DOHH2 (cell line): ENCODE data around the gene PRPF31.

ENCODE experiments used
- H3F3A ChIP-seq: fragments of 200-600 bp; sonication (generic), shearing (Covaris generic); 2 replicates; pipeline ENCODE4 v1.6.0; 2016; ENCODE audit warnings: antibody characterized with exemption, mild to moderate bottlenecking; ENCODE audit not compliant: control insufficient read depth, insufficient read depth
- H3K27ac ChIP-seq: fragments of 200-600 bp; sonication (generic); 2 replicates; pipeline ENCODE4 v1.5.1; 2014; ENCODE audit warnings: low read depth, mild to moderate bottlenecking, low read length, moderate library complexity
- H3K27me3 ChIP-seq: fragments of 200-600 bp; sonication (generic); 2 replicates; pipeline ENCODE4 v1.6.1; 2014; ENCODE audit warnings: mild to moderate bottlenecking, low read length, mixed read lengths; ENCODE audit not compliant: control insufficient read depth
- H3K36me3 ChIP-seq: fragments of 200-600 bp; sonication (generic); 2 replicates; pipeline ENCODE4 v1.6.1; 2014; ENCODE audit warnings: mild to moderate bottlenecking, low read length, moderate library complexity, mixed read lengths; ENCODE audit not compliant: control insufficient read depth
- H3K4me1 ChIP-seq: fragments of 200-600 bp; sonication (generic); 2 replicates; pipeline ENCODE4 v1.6.1; 2014; ENCODE audit warnings: mild to moderate bottlenecking, low read length, mixed read lengths; ENCODE audit not compliant: control insufficient read depth
- H3K4me2 ChIP-seq: fragments of 200-600 bp; sonication (generic); 2 replicates; pipeline ENCODE4 v1.6.0; 2014; ENCODE audit warnings: mild to moderate bottlenecking, low read length, moderate library complexity
- H3K4me3 ChIP-seq: fragments of 200-600 bp; sonication (generic); 2 replicates; pipeline ENCODE4 v1.5.1; 2014; ENCODE audit warnings: mild to moderate bottlenecking, low read length, mixed read lengths
- H3K79me2 ChIP-seq: fragments of 200-600 bp; sonication (generic); 2 replicates; pipeline ENCODE4 v1.6.1; 2014; ENCODE audit warnings: mild to moderate bottlenecking, low read length, mixed read lengths; ENCODE audit not compliant: control insufficient read depth
- H3K9me2 ChIP-seq: fragments of 200-600 bp; sonication (generic); replicated peaks from 2 replicates; pipeline ENCODE4 v1.6.1; 2014; ENCODE audit warnings: mild to moderate bottlenecking, low read length, mixed read lengths; ENCODE audit not compliant: control insufficient read depth
- H3K9me3 ChIP-seq: fragments of 200-600 bp; sonication (generic); 2 replicates; pipeline ENCODE4 v1.6.1; 2014; ENCODE audit warnings: antibody characterized with exemption, low read length, mixed read lengths; ENCODE audit not compliant: control insufficient read depth, insufficient read depth
- H4K20me1 ChIP-seq: fragments of 200-600 bp; sonication (generic); 2 replicates; pipeline ENCODE4 v1.6.0; 2014; ENCODE audit warnings: low read depth, mild to moderate bottlenecking, antibody characterized with exemption, low read length, moderate library complexity; ENCODE audit not compliant: control insufficient read depth, insufficient read depth
- EZH2phosphoT487 ChIP-seq: fragments of 200-600 bp; sonication (generic); IDR thresholded peaks from 2 replicates; pipeline ENCODE4 v1.6.1; 2017; ENCODE audit warnings: borderline replicate concordance, mild to moderate bottlenecking, antibody characterized with exemption, low read length, moderate library complexity, mixed read lengths
- TF ChIP-seq, protein P1 (sequence below): fragments of 200-600 bp; sonication (generic); IDR thresholded peaks from one replicate; pipeline ENCODE4 v1.5.1; 2014; ENCODE audit warnings: antibody characterized with exemption, mild to moderate bottlenecking, low read depth, low read length; ENCODE audit not compliant: poor library complexity, severe bottlenecking

PRPF31 gene

GRCh38 chr19:54159352-54160181, 44.0 kb downstream of the PRPF31 start, which contains the start of gene LENG1:
TSS of gene LENG1 (minus strand) at chr19:54159721. CDS start at chr19:54159695, 26 bp downstream.
- H3K9me2 ChIP-seq = no peaks in the 10 kb centered on the region
- H4K20me1 ChIP-seq = peaks cover 5% of the 10 kb centered on the region
- peaks cover 34% of the 10 kb centered on the region for H3K4me1 ChIP-seq
- H3K9me3 ChIP-seq = no peaks in the 10 kb centered on the region
- TF ChIP-seq, protein P1, sequence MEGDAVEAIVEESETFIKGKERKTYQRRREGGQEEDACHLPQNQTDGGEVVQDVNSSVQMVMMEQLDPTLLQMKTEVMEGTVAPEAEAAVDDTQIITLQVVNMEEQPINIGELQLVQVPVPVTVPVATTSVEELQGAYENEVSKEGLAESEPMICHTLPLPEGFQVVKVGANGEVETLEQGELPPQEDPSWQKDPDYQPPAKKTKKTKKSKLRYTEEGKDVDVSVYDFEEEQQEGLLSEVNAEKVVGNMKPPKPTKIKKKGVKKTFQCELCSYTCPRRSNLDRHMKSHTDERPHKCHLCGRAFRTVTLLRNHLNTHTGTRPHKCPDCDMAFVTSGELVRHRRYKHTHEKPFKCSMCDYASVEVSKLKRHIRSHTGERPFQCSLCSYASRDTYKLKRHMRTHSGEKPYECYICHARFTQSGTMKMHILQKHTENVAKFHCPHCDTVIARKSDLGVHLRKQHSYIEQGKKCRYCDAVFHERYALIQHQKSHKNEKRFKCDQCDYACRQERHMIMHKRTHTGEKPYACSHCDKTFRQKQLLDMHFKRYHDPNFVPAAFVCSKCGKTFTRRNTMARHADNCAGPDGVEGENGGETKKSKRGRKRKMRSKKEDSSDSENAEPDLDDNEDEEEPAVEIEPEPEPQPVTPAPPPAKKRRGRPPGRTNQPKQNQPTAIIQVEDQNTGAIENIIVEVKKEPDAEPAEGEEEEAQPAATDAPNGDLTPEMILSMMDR = peak; percentile 58
- TF ChIP-seq EZH2phosphoT487 = no peak
- H3F3A ChIP-seq = peaks cover 3% of the 10 kb centered on the region; the same call in 1 of the 2 replicates
- peak within 1 kb of the TSS; percentile 75 for H3K27ac ChIP-seq
- peaks cover 30% of the 10 kb centered on the region for H3K36me3 ChIP-seq
- no peaks in the 10 kb centered on the region for H3K27me3 ChIP-seq
- peak within 1 kb of the TSS; percentile 97 for H3K4me2 ChIP-seq
- H3K4me3 ChIP-seq = peak within 1 kb of the TSS; percentile 98
- H3K79me2 ChIP-seq = peaks cover 28% of the 10 kb centered on the region

- no peaks in the 10 kb centered on the region for H3K9me3 ChIP-seq
- H3K4me3 ChIP-seq = peak overlapping the region; percentile 98
- H3K9me2 ChIP-seq = no peaks in the 10 kb centered on the region
- H3K27me3 ChIP-seq = no peaks in the 10 kb centered on the region
- peaks cover 34% of the 10 kb centered on the region for H3K4me1 ChIP-seq
- H3K27ac ChIP-seq = peak overlapping the region; percentile 54
- H4K20me1 ChIP-seq = peaks cover 5% of the 10 kb centered on the region
- H3K4me2 ChIP-seq = peak overlapping the region; percentile 93
- peaks cover 3% of the 10 kb centered on the region; the same call in 1 of the 2 replicates for H3F3A ChIP-seq
- H3K79me2 ChIP-seq = peaks cover 28% of the 10 kb centered on the region
- TF ChIP-seq EZH2phosphoT487 = no peak
- TF ChIP-seq, protein P1 = no peak
- H3K36me3 ChIP-seq = peaks cover 23% of the 10 kb centered on the region
Measured at GRCh38 chr19:54160182-54160811, 44.7 kb downstream of the PRPF31 start.

DNA sequence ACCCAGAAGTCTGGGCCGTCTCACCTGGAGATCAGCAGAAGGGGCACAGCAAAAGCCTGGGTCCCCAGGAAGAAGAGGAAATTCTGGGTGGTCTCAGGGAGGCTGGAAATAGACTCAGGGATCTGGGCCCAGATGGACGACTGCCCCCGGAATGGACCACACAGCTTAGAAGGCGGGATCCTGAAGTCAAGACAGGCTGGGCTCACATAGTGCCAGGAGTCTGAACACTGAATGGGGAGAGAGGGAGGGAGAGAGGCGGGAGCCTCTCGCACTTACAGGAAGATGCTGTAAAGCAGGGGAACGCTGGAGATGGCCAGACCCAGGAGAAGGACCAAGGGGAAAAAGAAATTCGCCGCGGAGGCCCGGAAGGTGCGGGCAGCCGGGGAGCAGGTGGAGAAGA, 45.3 kb downstream of the PRPF31 start:
- Histone ChIP-seq H3K4me3 (peak overlapping the region; percentile 98), H3K9me2 (no peaks in the 10 kb centered on the region), H3K79me2 (peaks cover 28% of the 10 kb centered on the region), H3K27ac (no peak overlapping the region), H3K36me3 (peaks cover 18% of the 10 kb centered on the region), H3K4me1 (peaks cover 34% of the 10 kb centered on the region), H3F3A (peaks cover 3% of the 10 kb centered on the region; the same call in 1 of the 2 replicates), H4K20me1 (peaks cover 5% of the 10 kb centered on the region), H3K9me3 (no peaks in the 10 kb centered on the region), H3K27me3 (no peaks in the 10 kb centered on the region), H3K4me2 (peak overlapping the region; percentile 93)
- TF ChIP-seq, protein P1 = no peak
- TF ChIP-seq EZH2phosphoT487 = no peak
